ENCODE results near the gene MTG2.

- no peak for TF ChIP-seq CTCF (IDR thresholded peaks at IDR 0.05)
- no peak for TF ChIP-seq POLR2A (IDR thresholded peaks at IDR 0.05)
These were observed 66.2 kb downstream of the MTG2 start for GRCh38 chr20:62248890-62249560.

Measured in lower leg skin (tissue), 3 donors.